H9 (cell line): ENCODE data around the gene TMTC1. TPM values are rescaled to one million over a fixed set of nuclear protein-coding genes. Genes with fewer than 3 reads are reported as not detected.

Experiments used
- DNase-seq: peaks from one replicate; pipeline ENCODE4 v3.0.0-alpha.2; 2017
- H2AFZ ChIP-seq: one replicate; pipeline ENCODE4 v1.6.1; 2013; ENCODE audit warnings: mild to moderate bottlenecking, low read length, control low read depth, moderate library complexity
- H2AK5ac ChIP-seq: 2 replicates; pipeline ENCODE4 v1.6.1; 2013; ENCODE audit warnings: low read length, control low read depth, mixed read lengths; ENCODE audit not compliant: insufficient read length
- H2BK120ac ChIP-seq: one replicate; pipeline ENCODE4 v1.6.1; 2013; ENCODE audit warnings: low read depth, mild to moderate bottlenecking, low read length, control low read depth, inconsistent platforms; ENCODE audit not compliant: poor library complexity, severe bottlenecking
- H2BK12ac ChIP-seq: 2 replicates; pipeline ENCODE4 v1.6.1; 2013; ENCODE audit warnings: low read length, control low read depth, mixed read lengths, low read depth; ENCODE audit not compliant: insufficient read length
- H2BK15ac ChIP-seq: 2 replicates; pipeline ENCODE4 v1.6.1; 2013; ENCODE audit warnings: low read depth, low read length, control low read depth
- H2BK20ac ChIP-seq: one replicate; pipeline ENCODE4 v1.6.1; 2013; ENCODE audit warnings: low read depth, mild to moderate bottlenecking, low read length, control low read depth, inconsistent platforms; ENCODE audit not compliant: poor library complexity, severe bottlenecking
- H2BK5ac ChIP-seq: 2 replicates; pipeline ENCODE4 v1.6.1; 2013; ENCODE audit warnings: low read length, control low read depth, mixed read lengths; ENCODE audit not compliant: insufficient read length
- H3K14ac ChIP-seq: 2 replicates; pipeline ENCODE4 v1.6.1; 2013; ENCODE audit warnings: low read length, control low read depth; ENCODE audit not compliant: insufficient read depth
- H3K18ac ChIP-seq: 2 replicates; pipeline ENCODE4 v1.6.1; 2013; ENCODE audit warnings: low read depth, mild to moderate bottlenecking, mixed read lengths, low read length, control low read depth; ENCODE audit not compliant: insufficient read length
- H3K23ac ChIP-seq: 2 replicates; pipeline ENCODE4 v1.6.1; 2013; ENCODE audit warnings: low read length, control low read depth, mixed read lengths, low read depth; ENCODE audit not compliant: insufficient read length
- H3K23me2 ChIP-seq: 2 replicates; pipeline ENCODE4 v1.6.1; 2013; ENCODE audit warnings: low read depth, mild to moderate bottlenecking, mixed read lengths, low read length, control low read depth; ENCODE audit not compliant: insufficient read length, poor library complexity, severe bottlenecking
- H3K27ac ChIP-seq: 2 replicates; pipeline ENCODE4 v1.5.1; 2013; ENCODE audit warnings: low read length, control low read depth, mixed read lengths, low read depth; ENCODE audit not compliant: insufficient read length
- H3K27me3 ChIP-seq: 2 replicates; pipeline ENCODE4 v1.6.1; 2013; ENCODE audit warnings: low read length, control low read depth, inconsistent platforms; ENCODE audit not compliant: insufficient read depth
- H3K4ac ChIP-seq: 2 replicates; pipeline ENCODE4 v1.6.1; 2013; ENCODE audit warnings: low read depth, mild to moderate bottlenecking, control low read depth, inconsistent platforms, low read length, moderate library complexity
- H3K4me1 ChIP-seq: 2 replicates; pipeline ENCODE4 v1.6.1; 2013; ENCODE audit warnings: low read length, control low read depth, inconsistent platforms; ENCODE audit not compliant: insufficient read depth
- H3K4me2 ChIP-seq: 2 replicates; pipeline ENCODE4 v1.6.1; 2013; ENCODE audit warnings: low read length, control low read depth, mixed read lengths; ENCODE audit not compliant: insufficient read length, insufficient read depth
- H3K56ac ChIP-seq: 2 replicates; pipeline ENCODE4 v1.6.1; 2013; ENCODE audit warnings: low read depth, mild to moderate bottlenecking, mixed read lengths, low read length, control low read depth; ENCODE audit not compliant: insufficient read length
- H3K79me1 ChIP-seq: 2 replicates; pipeline ENCODE4 v1.6.1; 2013; ENCODE audit warnings: low read depth, mild to moderate bottlenecking, moderate library complexity, low read length, control low read depth, inconsistent platforms; ENCODE audit not compliant: insufficient read depth, poor library complexity, severe bottlenecking
- H3K79me2 ChIP-seq: 2 replicates; pipeline ENCODE4 v1.6.1; 2013; ENCODE audit warnings: low read length, control low read depth, inconsistent platforms; ENCODE audit not compliant: insufficient read depth
- H3K9ac ChIP-seq: 2 replicates; pipeline ENCODE4 v1.6.1; 2013; ENCODE audit warnings: low read length, control low read depth, mixed read lengths; ENCODE audit not compliant: insufficient read length; ENCODE audit errors: extremely low read depth
- H3K9me3 ChIP-seq: one replicate; pipeline ENCODE4 v1.6.1; 2013; ENCODE audit warnings: low read depth, low read length, inconsistent platforms; ENCODE audit not compliant: control insufficient read depth
- H3T11ph ChIP-seq: one replicate; pipeline ENCODE4 v1.6.1; 2013; ENCODE audit warnings: mild to moderate bottlenecking, low read length, control low read depth, inconsistent platforms
- H4K20me1 ChIP-seq: one replicate; pipeline ENCODE4 v1.6.1; 2013; ENCODE audit not compliant: control insufficient read depth, insufficient read length, insufficient read depth
- H4K5ac ChIP-seq: 2 replicates; pipeline ENCODE4 v1.6.1; 2013; ENCODE audit warnings: low read depth, mild to moderate bottlenecking, mixed read lengths, low read length, control low read depth; ENCODE audit not compliant: insufficient read length
- H4K8ac ChIP-seq: replicated peaks from 2 replicates; pipeline ENCODE4 v1.6.1; 2013; ENCODE audit warnings: low read length, control low read depth, mixed read lengths, low read depth; ENCODE audit not compliant: insufficient read length
- H4K91ac ChIP-seq: 2 replicates; pipeline ENCODE4 v1.6.1; 2013; ENCODE audit warnings: low read depth, mild to moderate bottlenecking, moderate library complexity, mixed read lengths, low read length, control low read depth; ENCODE audit not compliant: insufficient read length
- H3K27ac Mint-ChIP-seq, 3 experiments: 2 replicates in 2 of 3; 3 replicates in 1 of 3; pipeline ENCODE4 v1.8.0; 2020 to 2021; ENCODE audit warnings: mixed read lengths in 3 of 3, mild to moderate bottlenecking in 1 of 3, moderate library complexity in 1 of 3
- H3K27me3 Mint-ChIP-seq: 2 replicates; pipeline ENCODE4 v1.8.0; 2021; ENCODE audit warnings: low read depth, mild to moderate bottlenecking, moderate library complexity, mixed read lengths
- H3K36me3 Mint-ChIP-seq, 3 experiments: 2 replicates in 2 of 3; 3 replicates in 1 of 3; pipeline ENCODE4 v1.8.0; 2020 to 2021; ENCODE audit warnings: low read depth in 3 of 3, mixed read lengths in 3 of 3; ENCODE audit not compliant: insufficient read depth in 1 of 3
- H3K4me1 Mint-ChIP-seq, 2 experiments: 2 replicates each; pipeline ENCODE4 v1.8.0; 2020; ENCODE audit warnings: mixed read lengths in 2 of 2
- H3K4me3 Mint-ChIP-seq, 2 experiments: 2 replicates in 1 of 2; 3 replicates in 1 of 2; pipeline ENCODE4 v1.8.0; 2020 to 2021; ENCODE audit warnings: mild to moderate bottlenecking in 2 of 2, mixed read lengths in 2 of 2, moderate library complexity in 1 of 2
- H3K9me3 Mint-ChIP-seq, 2 experiments: 2 replicates in 1 of 2; 3 replicates in 1 of 2; pipeline ENCODE4 v1.8.0; 2020; ENCODE audit warnings: mild to moderate bottlenecking in 2 of 2, mixed read lengths in 2 of 2, moderate library complexity in 1 of 2
- WGBS: extraction: QIAGEN DNeasy Blood & Tissue Kit; methylation state at CpG from one replicate; pipeline ENCODE4 v1.1.7; 2013; ENCODE audit warnings: missing lambda C conversion rate, low lambda C conversion rate, mixed read lengths; ENCODE audit not compliant: insufficient read length; ENCODE audit errors: extremely low coverage; 5-methylcytosine and 5-hydroxymethylcytosine counted together
- total RNA-seq: library from RNA; stranded (reverse); gene quantifications from 2 replicates; pipeline ENCODE4 v1.2.1, GENCODE V29; 2021
- TF ChIP-seq, protein P1 (sequence below): fragments of 200-600 bp; sonication (generic); conservative IDR thresholded peaks from 3 replicates; pipeline ENCODE4 v1.8.0; 2021; ENCODE audit warnings: antibody characterized with exemption, mild to moderate bottlenecking

TMTC1 gene
- total RNA-seq, 1 experiment from 2014 or later, result 16.1 TPM

DNA sequence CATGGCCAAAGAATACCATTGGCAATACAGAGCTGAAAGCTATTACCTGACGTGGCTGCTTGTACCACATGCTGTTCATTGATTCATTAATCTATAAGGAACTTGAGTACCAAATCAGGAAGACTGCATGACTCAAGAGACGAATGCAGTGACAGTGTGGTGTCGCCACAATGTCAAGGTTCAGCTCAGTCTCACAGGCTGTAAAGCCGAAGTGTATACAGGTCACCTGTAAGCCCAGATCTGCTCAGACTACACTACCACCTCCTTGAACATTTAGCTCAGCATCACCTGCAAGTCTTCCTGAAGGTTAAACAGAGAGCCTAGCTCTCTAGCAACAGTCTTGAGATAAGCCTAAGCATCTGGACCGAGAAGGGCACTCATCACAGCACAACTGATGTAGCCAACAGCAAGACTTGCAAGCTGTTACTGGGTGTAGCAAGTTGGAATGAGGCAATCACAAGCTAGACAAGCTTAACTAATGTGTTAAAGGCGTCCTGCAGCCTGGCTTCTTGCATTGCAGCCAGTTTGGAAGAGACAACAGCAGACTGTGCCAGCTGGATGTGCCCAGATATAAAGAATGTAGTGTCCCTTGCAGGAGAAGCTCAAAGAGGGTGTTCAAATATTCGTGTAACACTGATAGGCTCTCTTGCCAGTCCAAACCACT, 21.0 kb downstream of the TMTC1 start:
- Histone ChIP-seq H2BK20ac (no peak overlapping the region), H2BK15ac (no peak overlapping the region), H3K27ac (no peak overlapping the region), H3K9ac (no peak overlapping the region), H4K20me1 (no peaks in the 10 kb centered on the region), H3K79me2 (no peaks in the 10 kb centered on the region), H2BK120ac (no peak overlapping the region), H2AFZ (no peak overlapping the region), H4K8ac (no peak overlapping the region), H3K4me2 (no peak overlapping the region), H3K4me1 (peaks cover 3% of the 10 kb centered on the region; the same call in 1 of the 2 replicates), H4K91ac (no peak overlapping the region), H3T11ph (no peak overlapping the region), H4K5ac (no peak overlapping the region), H3K4ac (no peak overlapping the region), H3K79me1 (no peaks in the 10 kb centered on the region), H3K9me3 (no peaks in the 10 kb centered on the region), H2AK5ac (no peak overlapping the region), H2BK12ac (no peak overlapping the region), H3K18ac (no peak overlapping the region), H3K27me3 (no peaks in the 10 kb centered on the region), H3K14ac (no peak overlapping the region), H3K56ac (no peak overlapping the region), H2BK5ac (no peak overlapping the region), H3K23me2 (no peaks in the 10 kb centered on the region), H3K23ac (no peak overlapping the region)
- no peak overlapping the region for H3K4me3 Mint-ChIP-seq
- no CpG with 5 or more reads among the region's 7 CpGs for WGBS
- TF ChIP-seq, protein P1, sequence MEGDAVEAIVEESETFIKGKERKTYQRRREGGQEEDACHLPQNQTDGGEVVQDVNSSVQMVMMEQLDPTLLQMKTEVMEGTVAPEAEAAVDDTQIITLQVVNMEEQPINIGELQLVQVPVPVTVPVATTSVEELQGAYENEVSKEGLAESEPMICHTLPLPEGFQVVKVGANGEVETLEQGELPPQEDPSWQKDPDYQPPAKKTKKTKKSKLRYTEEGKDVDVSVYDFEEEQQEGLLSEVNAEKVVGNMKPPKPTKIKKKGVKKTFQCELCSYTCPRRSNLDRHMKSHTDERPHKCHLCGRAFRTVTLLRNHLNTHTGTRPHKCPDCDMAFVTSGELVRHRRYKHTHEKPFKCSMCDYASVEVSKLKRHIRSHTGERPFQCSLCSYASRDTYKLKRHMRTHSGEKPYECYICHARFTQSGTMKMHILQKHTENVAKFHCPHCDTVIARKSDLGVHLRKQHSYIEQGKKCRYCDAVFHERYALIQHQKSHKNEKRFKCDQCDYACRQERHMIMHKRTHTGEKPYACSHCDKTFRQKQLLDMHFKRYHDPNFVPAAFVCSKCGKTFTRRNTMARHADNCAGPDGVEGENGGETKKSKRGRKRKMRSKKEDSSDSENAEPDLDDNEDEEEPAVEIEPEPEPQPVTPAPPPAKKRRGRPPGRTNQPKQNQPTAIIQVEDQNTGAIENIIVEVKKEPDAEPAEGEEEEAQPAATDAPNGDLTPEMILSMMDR, result no peak
- no peak overlapping the region for H3K27ac Mint-ChIP-seq
- DNase-seq, result no peak
- H3K9me3 Mint-ChIP-seq, result peaks cover 0 to 10% of the 10 kb centered on the region in 2 experiments; a peak in 3 of 5 replicates
- H3K4me1 Mint-ChIP-seq, result no peaks in the 10 kb centered on the region
- no peaks in the 10 kb centered on the region for H3K27me3 Mint-ChIP-seq
- peaks cover 11 to 21% (median 16%) of the 10 kb centered on the region in 3 experiments for H3K36me3 Mint-ChIP-seq
